ENCODE data around the gene SMG6. TPM values are rescaled to one million over a fixed set of nuclear protein-coding genes. Genes with fewer than 3 reads are reported as not detected.

The SMG6 gene
- total RNA-seq, 4 donors from 2014 or later: 17.9 to 24.0 (median 20.1) TPM

- H3K4me3 ChIP-seq: no peak overlapping the region
- no peaks in the 10 kb centered on the region for H3K27me3 ChIP-seq
- peaks cover 46 to 70% (median 50%) of the 10 kb centered on the region in 3 donors for H3K4me1 ChIP-seq
- no peaks in the 10 kb centered on the region for H3K9me3 ChIP-seq
- peak overlapping the region; percentile 84 to 95 (median 87) for H3K27ac ChIP-seq
- peaks cover 6 to 58% (median 6%) of the 10 kb centered on the region in 3 donors for H3K36me3 ChIP-seq
- no peak for DNase-seq
- 21 to 28% methylated on average over 6 of the region's 8 CpGs for WGBS, 2 donors
- no peak for TF ChIP-seq POLR2A (IDR thresholded peaks at IDR 0.05)
- TF ChIP-seq CTCF (IDR thresholded peaks at IDR 0.05): no peak
- intact Hi-C loops (cut with DNase I): no loop called here
These were observed 219.4 kb downstream of the SMG6 start for GRCh38 chr17:2084036-2084765.

GRCh38 chr17:2083613-2084035 is 220.0 kb downstream of the SMG6 start:
- no peak for DNase-seq
- WGBS, 2 donors: 41 to 42% methylated on average over 6 of the region's 7 CpGs
- Histone ChIP-seq H3K9me3 (no peaks in the 10 kb centered on the region), H3K4me3 (no peak overlapping the region), H3K4me1 (peaks cover 40 to 64% (median 47%) of the 10 kb centered on the region in 3 donors), H3K27ac (peak overlapping the region; percentile 84 to 95 (median 87)), H3K27me3 (no peaks in the 10 kb centered on the region), H3K36me3 (peaks cover 6 to 64% (median 6%) of the 10 kb centered on the region in 3 donors)
- intact Hi-C loops (cut with DNase I): no loop called here
- TF ChIP-seq CTCF (IDR thresholded peaks at IDR 0.05): no peak
- TF ChIP-seq POLR2A (IDR thresholded peaks at IDR 0.05): no peak

- TF ChIP-seq POLR2A (IDR thresholded peaks at IDR 0.05) (no peak), CTCF (IDR thresholded peaks at IDR 0.05) (no peak)
These were observed 221.4 kb downstream of the SMG6 start for GRCh38 chr17:2082003-2082781.

GRCh38 chr17:2081564-2081963 is 222.0 kb downstream of the SMG6 start:
- no peaks in the 10 kb centered on the region for H3K9me3 ChIP-seq
- intact Hi-C loops (cut with DNase I): no loop called here
- WGBS, 2 donors: 90 to 92% methylated on average over 8 to 9 of the region's 9 CpGs
- H3K27me3 ChIP-seq: no peaks in the 10 kb centered on the region
- no peak overlapping the region for H3K4me3 ChIP-seq
- peak overlapping the region in 2 of 4 donors; percentile 32 to 90 for H3K27ac ChIP-seq
- H3K36me3 ChIP-seq: peaks cover 6 to 82% (median 6%) of the 10 kb centered on the region in 3 donors
- TF ChIP-seq POLR2A (IDR thresholded peaks at IDR 0.05) (no peak), CTCF (IDR thresholded peaks at IDR 0.05) (no peak)
- H3K4me1 ChIP-seq: peaks cover 27 to 49% (median 32%) of the 10 kb centered on the region in 3 donors
- no peak for DNase-seq

More at GRCh38 chr17:2082003-2082781, 221.4 kb downstream of the SMG6 start:
- H3K27me3 ChIP-seq: no peaks in the 10 kb centered on the region
- H3K36me3 ChIP-seq: peaks cover 6 to 78% (median 6%) of the 10 kb centered on the region in 3 donors
- 77 to 87% methylated on average over 7 to 8 of the region's 9 CpGs for WGBS, 2 donors
- H3K4me3 ChIP-seq: no peak overlapping the region
- H3K27ac ChIP-seq: peak overlapping the region in 3 of 4 donors; percentile 84 to 95 (median 90)
- H3K9me3 ChIP-seq: no peaks in the 10 kb centered on the region
- H3K4me1 ChIP-seq: peaks cover 31 to 50% (median 33%) of the 10 kb centered on the region in 3 donors
- intact Hi-C loops (cut with DNase I): no loop called here
- no peak for DNase-seq

- WGBS, 2 donors: 75 to 79% methylated on average over 6 to 7 of the region's 8 CpGs
- Histone ChIP-seq H3K27ac (peak overlapping the region in 3 of 4 donors; percentile 62 to 85 (median 71)), H3K36me3 (peaks cover 6 to 87% (median 6%) of the 10 kb centered on the region in 3 donors)
These were observed 226.5 kb downstream of the SMG6 start for GRCh38 chr17:2077040-2077439.

More at GRCh38 chr17:2077040-2077439, 226.5 kb downstream of the SMG6 start:
- intact Hi-C loops (cut with DNase I): no loop called here
- no peak for DNase-seq
- no peaks in the 10 kb centered on the region for H3K27me3 ChIP-seq
- H3K9me3 ChIP-seq: no peaks in the 10 kb centered on the region
- no peak overlapping the region for H3K4me3 ChIP-seq
- no peak for TF ChIP-seq CTCF (IDR thresholded peaks at IDR 0.05)
- no peak for TF ChIP-seq POLR2A (IDR thresholded peaks at IDR 0.05)
- H3K4me1 ChIP-seq: peaks cover 5 to 40% (median 24%) of the 10 kb centered on the region in 3 donors

Data from esophagus squamous epithelium (tissue), 5 donors.